Measurements from ENCODE around the gene ASGR1.
"Not testable (repeated sequence)": the region's sequence is repeated elsewhere in the genome, so short reads cannot be mapped to it uniquely, and the experiment has no call there.

Gene ASGR1

GRCh38 chr17:7159571-7159970 lies 19.6 kb downstream of the ASGR1 start:
- DNase-seq (ENCODE audit: low read depth): not testable (repeated sequence)

GRCh38 chr17:7158424-7158823 lies 20.7 kb downstream of the ASGR1 start:
- not testable (repeated sequence) for DNase-seq (ENCODE audit: low read depth)

GRCh38 chr17:7156342-7156940 lies 22.7 kb downstream of the ASGR1 start:
- DNase-seq (ENCODE audit: low read depth): no peak

GRCh38 chr17:7147772-7148171 lies 31.4 kb downstream of the ASGR1 start:
- DNase-seq (ENCODE audit: low read depth): no peak

GRCh38 chr17:7146115-7146514 lies 33.1 kb downstream of the ASGR1 start:
- no peak for DNase-seq (ENCODE audit: low read depth)

GRCh38 chr17:7144213-7144612 lies 35.0 kb downstream of the ASGR1 start:
- DNase-seq (ENCODE audit: low read depth): no peak

- DNase-seq (ENCODE audit: low read depth): no peak
Measured at GRCh38 chr17:7141824-7142223, 37.3 kb downstream of the ASGR1 start.

GRCh38 chr17:7139400-7139799 lies 39.8 kb downstream of the ASGR1 start:
- no peak for DNase-seq (ENCODE audit: low read depth)

GRCh38 chr17:7138800-7139381 lies 40.3 kb downstream of the ASGR1 start:
- no peak for DNase-seq (ENCODE audit: low read depth)

GRCh38 chr17:7137171-7137943 lies 41.8 kb downstream of the ASGR1 start:
- DNase-seq (ENCODE audit: low read depth): no peak

GRCh38 chr17:7136266-7136877 lies 42.8 kb downstream of the ASGR1 start:
- DNase-seq (ENCODE audit: low read depth): peak; percentile 82

- DNase-seq (ENCODE audit: low read depth): no peak
Measured at GRCh38 chr17:7133916-7134315, 45.3 kb downstream of the ASGR1 start.

GRCh38 chr17:7133424-7133823 lies 45.7 kb downstream of the ASGR1 start:
- DNase-seq (ENCODE audit: low read depth): peak; percentile 18

GRCh38 chr17:7132511-7133094 lies 46.6 kb downstream of the ASGR1 start:
- DNase-seq (ENCODE audit: low read depth): peak; percentile 19

- no peak for DNase-seq (ENCODE audit: low read depth)
Measured at GRCh38 chr17:7131423-7131791, 47.8 kb downstream of the ASGR1 start.

- DNase-seq (ENCODE audit: low read depth): no peak
Measured at GRCh38 chr17:7130621-7131422, 48.3 kb downstream of the ASGR1 start.

GRCh38 chr17:7129311-7129710 lies 49.9 kb downstream of the ASGR1 start:
- no peak for DNase-seq (ENCODE audit: low read depth)

GRCh38 chr17:7128160-7128559 lies 51.0 kb downstream of the ASGR1 start:
- DNase-seq (ENCODE audit: low read depth): no peak

- DNase-seq (ENCODE audit: low read depth): not testable (repeated sequence)
Measured at GRCh38 chr17:7127501-7127900, 51.7 kb downstream of the ASGR1 start.

GRCh38 chr17:7126386-7126785 lies 52.8 kb downstream of the ASGR1 start:
- DNase-seq (ENCODE audit: low read depth): not testable (repeated sequence)

GRCh38 chr17:7124923-7125322 lies 54.2 kb downstream of the ASGR1 start:
- no peak for DNase-seq (ENCODE audit: low read depth)

GRCh38 chr17:7123844-7124243 lies 55.3 kb downstream of the ASGR1 start:
- no peak for DNase-seq (ENCODE audit: low read depth)

Data from activated T-cell treated with anti-CD3 and anti-CD28 coated beads for 1 hour (primary cell).